IMR-90 (cell line): Measurements from ENCODE around the gene ALDH7A1. TPM values are rescaled to one million over a fixed set of nuclear protein-coding genes. Genes with fewer than 3 reads are reported as not detected.
"Not testable (repeated sequence)": the region's sequence is repeated elsewhere in the genome, so short reads cannot be mapped to it uniquely, and the experiment has no call there.

Experiments used
- ATAC-seq: fragments of 200-7000 bp; cut with Tn5 transposase; 2 replicates; pipeline ENCODE4 v1.9.1; 2020; ENCODE audit warnings: low read depth, mild to moderate bottlenecking, moderate library complexity
- BruUV-seq: library from RNA; stranded (reverse); fragments of 400-500 nt; replicated peaks from 2 replicates; lab custom pipeline; 2021; lab: Mats Ljungman, UMichigan
- CTCF ChIA-PET: fragments of 300-600 bp; formaldehyde crosslinking; extraction: SDS; loops from one replicate; lab custom pipeline; 2021; ENCODE audit warnings: antibody characterized with exemption; lab: Yijun Ruan, JAX
- POLR2A ChIA-PET: fragments of 300-600 bp; sonication (Branson Sonifier 250); formaldehyde crosslinking; loops from one replicate; lab custom pipeline; 2022; ENCODE audit warnings: antibody characterized with exemption; ENCODE audit not compliant: unreplicated experiment; lab: Charles Lee
- DNase-seq: peaks from one replicate; pipeline ENCODE4 v3.0.0; 2013
- H2AFZ ChIP-seq: replicated peaks from 2 replicates; pipeline ENCODE3; 2013; ENCODE audit warnings: low read length, mild to moderate bottlenecking; ENCODE audit not compliant: poor library complexity
- H2AK5ac ChIP-seq: 2 replicates; pipeline ENCODE4 v1.6.1; 2013; ENCODE audit warnings: low read depth, low read length, inconsistent platforms
- H2AK9ac ChIP-seq: replicated peaks from 2 replicates; pipeline ENCODE3; 2013; ENCODE audit warnings: mild to moderate bottlenecking, low read depth, low read length, moderate library complexity; ENCODE audit not compliant: poor library complexity
- H2BK120ac ChIP-seq: 2 replicates; pipeline ENCODE4 v1.6.1; 2013; ENCODE audit warnings: low read depth, low read length, inconsistent platforms
- H2BK15ac ChIP-seq: 3 replicates; pipeline ENCODE4 v1.6.1; 2013; ENCODE audit warnings: low read depth, low read length, inconsistent platforms
- H2BK20ac ChIP-seq: 2 replicates; pipeline ENCODE4 v1.6.1; 2013; ENCODE audit warnings: low read depth, mild to moderate bottlenecking, inconsistent platforms, low read length, moderate library complexity
- H2BK5ac ChIP-seq: 2 replicates; pipeline ENCODE4 v1.6.1; 2013; ENCODE audit warnings: mild to moderate bottlenecking, low read depth, low read length, inconsistent platforms; ENCODE audit not compliant: poor library complexity, severe bottlenecking
- H3K14ac ChIP-seq: replicated peaks from 2 replicates; pipeline ENCODE4 v1.6.1; 2013; ENCODE audit warnings: low read depth, low read length, inconsistent platforms
- H3K18ac ChIP-seq: 2 replicates; pipeline ENCODE4 v1.6.1; 2013; ENCODE audit warnings: low read depth, low read length, control low read depth
- H3K23ac ChIP-seq: 2 replicates; pipeline ENCODE4 v1.6.1; 2013; ENCODE audit warnings: low read depth, low read length, inconsistent platforms
- H3K27ac ChIP-seq: 2 replicates; pipeline ENCODE4 v1.5.1; 2013; ENCODE audit warnings: mild to moderate bottlenecking, control low read depth, low read length; ENCODE audit not compliant: insufficient read depth
- H3K27me3 ChIP-seq: 2 replicates; pipeline ENCODE4 v1.6.1; 2013; ENCODE audit warnings: low read length; ENCODE audit not compliant: control insufficient read depth, insufficient read depth
- H3K36me3 ChIP-seq: 2 replicates; pipeline ENCODE4 v1.6.1; 2013; ENCODE audit warnings: low read length, mixed read lengths; ENCODE audit not compliant: control insufficient read depth, insufficient read depth
- H3K4ac ChIP-seq: 2 replicates; pipeline ENCODE4 v1.6.1; 2013; ENCODE audit warnings: low read depth, low read length, inconsistent platforms
- H3K4me1 ChIP-seq: 2 replicates; pipeline ENCODE4 v1.6.1; 2013; ENCODE audit warnings: low read length, mixed read lengths; ENCODE audit not compliant: control insufficient read depth, insufficient read depth
- H3K4me2 ChIP-seq: 2 replicates; pipeline ENCODE4 v1.6.1; 2013; ENCODE audit warnings: low read depth, mild to moderate bottlenecking, control low read depth, low read length, moderate library complexity
- H3K4me3 ChIP-seq: 2 replicates; pipeline ENCODE4 v1.5.1; 2013; ENCODE audit warnings: low read depth, mild to moderate bottlenecking, control low read depth, low read length, moderate library complexity; ENCODE audit not compliant: insufficient read depth
- H3K56ac ChIP-seq: 2 replicates; pipeline ENCODE4 v1.6.1; 2013; ENCODE audit warnings: low read length, inconsistent platforms; ENCODE audit not compliant: insufficient read depth; ENCODE audit errors: extremely low read depth
- H3K79me1 ChIP-seq, 2 experiments: 2 replicates each; pipeline ENCODE4 v1.6.1; 2013; ENCODE audit warnings: low read length in 2 of 2, inconsistent platforms in 1 of 2, low read depth in 1 of 2
- H3K9ac ChIP-seq: 2 replicates; pipeline ENCODE4 v1.6.1; 2013; ENCODE audit warnings: low read depth, low read length, control low read depth
- H3K9me1 ChIP-seq: 2 replicates; pipeline ENCODE4 v1.6.1; 2013; ENCODE audit warnings: low read length, inconsistent platforms; ENCODE audit not compliant: insufficient read depth
- H3K9me3 ChIP-seq: 2 replicates; pipeline ENCODE4 v1.6.1; 2013; ENCODE audit warnings: low read length; ENCODE audit not compliant: control insufficient read depth, insufficient read depth
- H4K20me1 ChIP-seq: 2 replicates; pipeline ENCODE4 v1.6.1; 2013; ENCODE audit warnings: low read length, inconsistent platforms; ENCODE audit not compliant: insufficient read depth
- H4K5ac ChIP-seq: 2 replicates; pipeline ENCODE4 v1.6.1; 2013; ENCODE audit warnings: mild to moderate bottlenecking, low read depth, low read length, control low read depth
- H4K8ac ChIP-seq, 2 experiments: 2 replicates each; pipeline ENCODE4 v1.6.1; 2013; ENCODE audit warnings: low read depth in 2 of 2, low read length in 2 of 2, control low read depth in 1 of 2, inconsistent platforms in 1 of 2
- H4K91ac ChIP-seq: 2 replicates; pipeline ENCODE4 v1.6.1; 2013; ENCODE audit warnings: low read depth, low read length, inconsistent platforms; ENCODE audit not compliant: insufficient read depth
- WGBS, 2 experiments: methylation state at CpG; one replicate each; pipeline versions ENCODE4 v1.1.5 to v1.1.7; 2013; ENCODE audit warnings: missing lambda C conversion rate in 2 of 2; ENCODE audit not compliant: insufficient read length in 1 of 2; ENCODE audit errors: extremely low coverage in 2 of 2; 5-methylcytosine and 5-hydroxymethylcytosine counted together
- dilution Hi-C: fragments of 300-500 bp; cut with HindIII; formaldehyde crosslinking; loops from one replicate; pipeline ENCODE4 v1.14.3; 2018; ENCODE audit warnings: low sequenced_read_pairs; ENCODE audit not compliant: unreplicated experiment
- in situ Hi-C: fragments of 300-500 bp; cut with MboI; formaldehyde crosslinking; loops from 3 replicates; pipeline ENCODE4 v1.14.3; 2019; ENCODE audit warnings: low sequenced_read_pairs, inconsistent platforms, mixed read lengths
- intact Hi-C: fragments of 100-400 bp; cut with micrococcal nuclease; formaldehyde crosslinking; loops from 2 replicates; pipeline ENCODE4 v1.10.0; 2022
- polyA plus RNA-seq, 3 experiments: library from polyadenylated mRNA; depleted of rRNA; stranded (reverse); fragments of >200 nt; gene quantifications; 2 replicates each; pipeline ENCODE4 v1.2.3, GENCODE V29; 2012; ENCODE audit warnings: low replicate concordance in 1 of 3
- total RNA-seq: library from RNA; depleted of rRNA; stranded (reverse); fragments of >200 nt; gene quantifications from 2 replicates; pipeline ENCODE4 v1.2.3, GENCODE V29; 2012

The ALDH7A1 gene
- total and polyA plus RNA-seq, 2 of the 4 experiments (the other 2 are of a cell fraction), result 40.9 to 62.2 TPM

DNA sequence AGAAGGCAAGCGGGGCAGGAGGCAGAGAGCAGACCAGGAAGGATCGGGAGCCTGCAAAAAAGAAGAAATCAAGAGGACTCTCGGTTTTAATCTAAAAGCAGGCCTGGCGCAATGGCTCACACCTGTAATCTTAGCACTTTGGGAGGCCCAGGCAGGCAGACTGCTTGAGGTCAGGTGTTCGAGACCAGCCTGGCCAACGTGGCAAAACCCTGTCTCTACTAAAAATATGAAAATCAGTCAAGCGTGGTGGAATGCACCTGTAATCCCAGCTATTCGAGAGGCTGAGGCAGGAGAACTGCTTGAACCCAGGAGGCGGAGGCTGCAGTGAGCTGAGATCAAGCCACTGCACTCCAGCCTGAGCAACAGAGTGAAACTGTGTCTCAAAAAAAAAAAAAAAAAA is 39.9 kb downstream of the ALDH7A1 start:
- H3K4me1 ChIP-seq, H3K14ac ChIP-seq, H2BK20ac ChIP-seq, H3K79me1 ChIP-seq, H3K9me1 ChIP-seq, H4K5ac ChIP-seq, ATAC-seq, in situ Hi-C loops, H2AK9ac ChIP-seq, H2BK120ac ChIP-seq, H4K91ac ChIP-seq, H3K23ac ChIP-seq, H2BK5ac ChIP-seq, H3K18ac ChIP-seq, H4K8ac ChIP-seq, intact Hi-C loops, H3K9ac ChIP-seq, H3K4ac ChIP-seq, DNase-seq, H2BK15ac ChIP-seq, H3K4me3 ChIP-seq, BruUV-seq, H3K4me2 ChIP-seq, dilution Hi-C loops, H2AK5ac ChIP-seq, H3K27me3 ChIP-seq, H4K20me1 ChIP-seq, H3K56ac ChIP-seq, H3K9me3 ChIP-seq, H2AFZ ChIP-seq, H3K27ac ChIP-seq, POLR2A ChIA-PET: not testable (repeated sequence)
- 97% methylated on average over 7 of the region's 9 CpGs; no CpG with 5 or more reads in 1 of the 2 experiments for WGBS, 2 experiments
- H3K36me3 ChIP-seq, result peaks cover 34% of the 10 kb centered on the region
- CTCF ChIA-PET, result interaction anchor here (0.6 kb wide), 1 partner anchor 242 kb away, joined by 4 read pairs; no protein-coding TSS in a partner anchor
